HEK293T (cell line): ENCODE data around the gene PCTP.

Experiments
- CTCF ChIA-PET: fragments of 350-600 bp; formaldehyde crosslinking; extraction: SDS; loops from one replicate; lab custom pipeline; 2021; ENCODE audit warnings: antibody characterized with exemption, inconsistent platforms; lab: Yijun Ruan, JAX
- POLR2A ChIA-PET: fragments of 350-600 bp; formaldehyde crosslinking; extraction: SDS; loops from one replicate; lab custom pipeline; 2020; ENCODE audit warnings: antibody characterized with exemption, inconsistent platforms; lab: Yijun Ruan, JAX
- DNase-seq: peaks from one replicate; pipeline ENCODE4 v3.0.0; 2012; ENCODE audit warnings: mixed read lengths; ENCODE audit errors: extremely low spot score
- ARNT ChIP-seq: fragments of 450-650 bp; IDR thresholded peaks from 2 replicates; pipeline ENCODE4 v1.6.1; 2017; ENCODE audit warnings: mild to moderate bottlenecking
- BHLHE40 ChIP-seq: fragments of 450-650 bp; IDR thresholded peaks from 2 replicates; pipeline ENCODE4 v1.6.1; 2016; ENCODE audit warnings: mild to moderate bottlenecking, moderate library complexity, borderline replicate concordance
- CTBP1 ChIP-seq: fragments of 450-650 bp; IDR thresholded peaks from 2 replicates; pipeline ENCODE4 v1.6.1; 2016; ENCODE audit warnings: borderline replicate concordance
- ELF4 ChIP-seq: fragments of 450-650 bp; IDR thresholded peaks from 2 replicates; pipeline ENCODE4 v1.6.1; 2017; ENCODE audit warnings: antibody characterized with exemption
- FOXA1 ChIP-seq: fragments of 450-650 bp; IDR thresholded peaks from 2 replicates; pipeline ENCODE4 v1.6.1; 2016; ENCODE audit warnings: mild to moderate bottlenecking
- FOXK2 ChIP-seq: fragments of 450-650 bp; IDR thresholded peaks from 2 replicates; pipeline ENCODE4 v1.6.1; 2016; ENCODE audit warnings: mild to moderate bottlenecking
- FOXM1 ChIP-seq: fragments of 450-650 bp; IDR thresholded peaks from 2 replicates; pipeline ENCODE4 v1.6.1; 2017; ENCODE audit warnings: mild to moderate bottlenecking, borderline replicate concordance
- HDGF ChIP-seq: fragments of 450-650 bp; IDR thresholded peaks from 2 replicates; pipeline ENCODE4 v1.6.1; 2017; ENCODE audit warnings: antibody characterized with exemption, borderline replicate concordance
- L3MBTL2 ChIP-seq: fragments of 450-650 bp; conservative IDR thresholded peaks from 2 replicates; pipeline ENCODE4 v1.6.1; 2016; ENCODE audit warnings: mild to moderate bottlenecking
- LEF1 ChIP-seq: fragments of 450-650 bp; IDR thresholded peaks from 2 replicates; pipeline ENCODE4 v1.6.1; 2017; ENCODE audit warnings: mild to moderate bottlenecking, borderline replicate concordance
- NFRKB ChIP-seq: fragments of 450-650 bp; IDR thresholded peaks from 2 replicates; pipeline ENCODE4 v1.6.1; 2016; ENCODE audit warnings: mild to moderate bottlenecking, moderate library complexity
- PKNOX1 ChIP-seq: fragments of 450-650 bp; IDR thresholded peaks from 2 replicates; pipeline ENCODE4 v1.6.1; 2016
- SP1 ChIP-seq: fragments of 450-650 bp; IDR thresholded peaks from 2 replicates; pipeline ENCODE4 v1.6.1; 2017
- SUZ12 ChIP-seq: fragments of 450-650 bp; IDR thresholded peaks from 2 replicates; pipeline ENCODE4 v1.6.1; 2016; ENCODE audit warnings: mild to moderate bottlenecking
- TARDBP ChIP-seq: fragments of 450-650 bp; IDR thresholded peaks from 2 replicates; pipeline ENCODE4 v1.6.1; 2016
- ZNF384 ChIP-seq: fragments of 450-650 bp; IDR thresholded peaks from 2 replicates; pipeline ENCODE4 v1.6.1; 2016

PCTP gene

GRCh38 chr17:55765472-55765871 is 14.6 kb downstream of the PCTP start:
- DNase-seq = no peak

GRCh38 chr17:55768936-55769624 is 18.2 kb downstream of the PCTP start:
- CTCF ChIA-PET = interaction anchor here (0.7 to 1.6 kb wide), 3 partner anchors 37 to 248 kb away, joined by 3 read pairs; no protein-coding TSS in a partner anchor
- POLR2A ChIA-PET = no interaction called here
- no peak for TF ChIP-seq L3MBTL2
- TF ChIP-seq ARNT = no peak
- no peak for TF ChIP-seq TARDBP
- TF ChIP-seq ELF4 = no peak
- no peak for TF ChIP-seq FOXK2
- no peak for TF ChIP-seq FOXA1
- no peak for TF ChIP-seq CTBP1
- TF ChIP-seq FOXM1 = no peak
- no peak for TF ChIP-seq NFRKB
- no peak for TF ChIP-seq SUZ12
- no peak for TF ChIP-seq BHLHE40
- TF ChIP-seq HDGF = no peak
- DNase-seq = no peak

More at GRCh38 chr17:55765472-55765871, 14.6 kb downstream of the PCTP start:
- ChIA-PET POLR2A (no interaction called here), CTCF (no interaction called here)
- TF ChIP-seq FOXA1 (no peak), CTBP1 (no peak), FOXK2 (no peak), PKNOX1 (no peak), L3MBTL2 (no peak), SUZ12 (no peak), FOXM1 (no peak), ZNF384 (no peak), ELF4 (no peak), NFRKB (no peak), TARDBP (no peak), LEF1 (no peak), ARNT (no peak), SP1 (no peak), HDGF (no peak), BHLHE40 (no peak)

GRCh38 chr17:55769625-55770000 is 18.8 kb downstream of the PCTP start:
- ChIA-PET CTCF (interaction anchor here (0.7 to 1.7 kb wide), 5 partner anchors 11 to 248 kb away, joined by 3 to 5 read pairs (median 3); no protein-coding TSS in a partner anchor), POLR2A (no interaction called here)
- TF ChIP-seq SP1 (no peak), FOXA1 (no peak), HDGF (no peak), PKNOX1 (no peak), SUZ12 (no peak), CTBP1 (no peak), FOXM1 (no peak)
- no peak for DNase-seq

- ChIA-PET CTCF (interaction anchor here (0.5 to 1.7 kb wide), 10 partner anchors 11 to 946 kb away, joined by 3 to 5 read pairs (median 4); no protein-coding TSS in a partner anchor), POLR2A (no interaction called here)
- peak; percentile 69 for DNase-seq
- TF ChIP-seq ZNF384 = no peak
- TF ChIP-seq FOXK2 = no peak
- no peak for TF ChIP-seq NFRKB
- TF ChIP-seq L3MBTL2 = no peak
- no peak for TF ChIP-seq BHLHE40
- TF ChIP-seq SP1 = no peak
- TF ChIP-seq HDGF = no peak
- TF ChIP-seq TARDBP = no peak
- no peak for TF ChIP-seq ARNT
- TF ChIP-seq SUZ12 = no peak
- no peak for TF ChIP-seq FOXA1
Observed at GRCh38 chr17:55770196-55770870, 19.5 kb downstream of the PCTP start.

GRCh38 chr17:55772086-55772485 is 21.2 kb downstream of the PCTP start:
- TF ChIP-seq ZNF384 = no peak
- TF ChIP-seq FOXM1 = no peak
- no peak for TF ChIP-seq NFRKB
- TF ChIP-seq SUZ12 = no peak
- no peak for TF ChIP-seq ELF4
- no peak for TF ChIP-seq BHLHE40
- TF ChIP-seq SP1 = no peak
- TF ChIP-seq FOXK2 = no peak
- no peak for TF ChIP-seq L3MBTL2
- no peak for TF ChIP-seq TARDBP
- TF ChIP-seq CTBP1 = no peak
- no peak for TF ChIP-seq LEF1
- POLR2A ChIA-PET = no interaction called here
- DNase-seq = no peak
- CTCF ChIA-PET = interaction anchor here (0.6 to 1.2 kb wide), 3 partner anchors 21 to 626 kb away, joined by 3 to 4 read pairs (median 3); partner anchors contain the start of gene PCTP

- no peak for DNase-seq
- POLR2A ChIA-PET = no interaction called here
- no peak for TF ChIP-seq FOXM1
- no peak for TF ChIP-seq PKNOX1
- no peak for TF ChIP-seq SUZ12
- TF ChIP-seq ZNF384 = no peak
- TF ChIP-seq BHLHE40 = no peak
- no peak for TF ChIP-seq HDGF
- TF ChIP-seq FOXK2 = no peak
- no peak for TF ChIP-seq SP1
- CTCF ChIA-PET = no interaction called here
Observed at GRCh38 chr17:55773671-55774070, 22.8 kb downstream of the PCTP start.
